Cardiac fibroblast (primary cell): ENCODE results near the gene CHAD.
A peak's percentile ranks its signal among the peaks of the same experiment; 100 is the strongest.
"Not testable (repeated sequence)": the region's sequence is repeated elsewhere in the genome, so short reads cannot be mapped to it uniquely, and the experiment has no call there.

Experiments used
- DNase-seq, 2 donors: peaks; one replicate each; pipeline versions ENCODE4 v3.0.0 to v3.0.0-alpha.2; 2010; ENCODE audit warnings: low read depth in 2 of 2
- H3K4me3 ChIP-seq, 2 donors: replicated peaks in 1 of 2; 1 replicate in 1 of 2; 2 replicates in 1 of 2; pipeline ENCODE4 v1.5.1; 2011; ENCODE audit warnings: low read depth in 2 of 2, low read length in 2 of 2, mild to moderate bottlenecking in 2 of 2, moderate library complexity in 1 of 2
- TF ChIP-seq, protein P1 (sequence below): IDR thresholded peaks from one replicate; pipeline ENCODE4 v1.5.1; 2011; ENCODE audit warnings: low read depth, mild to moderate bottlenecking, low read length, inconsistent platforms

CHAD gene

DNA sequence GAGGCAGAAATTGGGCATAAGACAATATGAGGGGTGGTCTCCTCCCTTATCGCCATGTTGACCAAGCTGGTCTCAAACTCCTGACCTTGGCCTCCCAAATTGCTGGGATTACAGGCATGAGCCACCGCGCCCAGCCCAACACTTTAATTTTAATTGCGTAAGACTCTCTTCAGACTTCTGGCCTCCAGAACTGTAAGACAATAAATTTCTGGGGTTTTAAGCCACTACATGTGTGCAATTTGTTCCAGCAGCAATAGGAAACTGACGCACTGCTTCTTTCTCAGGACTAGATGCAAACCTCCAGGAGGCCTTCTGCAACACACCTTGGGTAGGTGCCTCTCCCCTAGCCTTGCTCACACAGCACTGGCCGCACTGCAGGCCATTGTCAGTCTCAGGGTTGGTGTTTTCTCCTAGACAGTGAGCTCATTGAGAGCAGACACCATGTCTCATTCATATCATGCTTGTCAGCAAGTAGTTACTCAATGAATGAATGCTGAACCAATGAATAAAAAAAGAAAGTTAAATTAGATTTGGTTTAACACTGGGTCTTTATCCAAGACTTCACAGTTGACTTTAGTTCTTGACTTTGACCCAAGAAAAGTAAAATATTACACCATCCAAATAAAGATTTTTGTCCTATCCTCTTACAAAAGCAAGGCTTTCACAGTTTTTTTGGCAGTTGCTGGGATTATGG lies 48.1 kb downstream of the CHAD start:
- DNase-seq = peak; percentile 56 to 60
- H3K4me3 ChIP-seq = no peak overlapping the region
- TF ChIP-seq, protein P1, sequence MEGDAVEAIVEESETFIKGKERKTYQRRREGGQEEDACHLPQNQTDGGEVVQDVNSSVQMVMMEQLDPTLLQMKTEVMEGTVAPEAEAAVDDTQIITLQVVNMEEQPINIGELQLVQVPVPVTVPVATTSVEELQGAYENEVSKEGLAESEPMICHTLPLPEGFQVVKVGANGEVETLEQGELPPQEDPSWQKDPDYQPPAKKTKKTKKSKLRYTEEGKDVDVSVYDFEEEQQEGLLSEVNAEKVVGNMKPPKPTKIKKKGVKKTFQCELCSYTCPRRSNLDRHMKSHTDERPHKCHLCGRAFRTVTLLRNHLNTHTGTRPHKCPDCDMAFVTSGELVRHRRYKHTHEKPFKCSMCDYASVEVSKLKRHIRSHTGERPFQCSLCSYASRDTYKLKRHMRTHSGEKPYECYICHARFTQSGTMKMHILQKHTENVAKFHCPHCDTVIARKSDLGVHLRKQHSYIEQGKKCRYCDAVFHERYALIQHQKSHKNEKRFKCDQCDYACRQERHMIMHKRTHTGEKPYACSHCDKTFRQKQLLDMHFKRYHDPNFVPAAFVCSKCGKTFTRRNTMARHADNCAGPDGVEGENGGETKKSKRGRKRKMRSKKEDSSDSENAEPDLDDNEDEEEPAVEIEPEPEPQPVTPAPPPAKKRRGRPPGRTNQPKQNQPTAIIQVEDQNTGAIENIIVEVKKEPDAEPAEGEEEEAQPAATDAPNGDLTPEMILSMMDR = no peak

DNA sequence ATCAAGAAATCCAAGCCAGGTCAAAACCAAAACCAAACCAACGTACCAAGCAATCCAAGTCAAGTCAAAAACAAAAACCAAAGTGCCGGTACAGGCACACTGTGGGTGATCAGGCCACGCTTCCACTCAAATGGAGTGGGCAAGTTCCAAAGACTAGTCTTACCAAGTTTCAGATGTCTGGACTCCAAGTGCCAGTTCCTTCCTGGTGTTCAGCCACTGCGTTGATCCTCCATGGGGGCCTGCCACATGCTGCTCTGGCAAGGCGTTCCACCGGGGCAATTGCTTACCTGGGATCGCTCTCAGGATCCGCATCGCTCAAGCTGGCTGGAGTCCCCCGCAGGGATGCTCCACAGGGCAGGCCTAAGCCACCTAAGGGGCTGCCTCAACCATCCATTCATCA lies 49.1 kb downstream of the CHAD start:
- DNase-seq, H3K4me3 ChIP-seq: not testable (repeated sequence)

DNA sequence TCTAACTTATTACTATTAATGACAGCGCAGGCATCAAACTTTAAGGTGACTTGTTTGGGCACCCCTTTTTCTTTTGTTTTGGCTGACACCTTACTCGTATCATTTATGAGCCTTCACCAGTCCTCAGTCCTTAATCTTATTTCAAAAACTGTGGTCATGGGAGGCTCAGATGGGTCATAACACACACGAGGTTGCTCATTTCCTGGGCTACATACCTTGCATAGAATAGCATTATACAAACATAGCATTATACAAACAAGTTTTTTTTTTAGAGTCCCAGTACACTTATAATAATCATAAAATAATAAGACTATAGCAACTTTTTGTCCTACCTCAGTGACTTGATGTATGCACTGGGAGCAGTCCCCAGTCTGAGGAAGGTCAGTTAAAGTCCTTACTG lies 53.9 kb downstream of the CHAD start:
- TF ChIP-seq, protein P1 = no peak
- peak in 1 of 2 donors; percentile 59 for DNase-seq
- H3K4me3 ChIP-seq = no peak overlapping the region
